Stimulated activated CD8-positive, alpha-beta memory T cell treated with anti-CD3 and anti-CD28 coated beads, Interleukin-4, amount 100 ng/mL, for 24 hours (primary cell): ENCODE results near the gene CCDC85C.

ENCODE experiments used
- DNase-seq: peaks from one replicate; pipeline ENCODE4 v3.0.0-alpha.2; 2020; ENCODE audit warnings: low read depth

CCDC85C gene

GRCh38 chr14:99589651-99590530 lies 14.1 kb downstream of the CCDC85C start:
- no peak for DNase-seq

DNA sequence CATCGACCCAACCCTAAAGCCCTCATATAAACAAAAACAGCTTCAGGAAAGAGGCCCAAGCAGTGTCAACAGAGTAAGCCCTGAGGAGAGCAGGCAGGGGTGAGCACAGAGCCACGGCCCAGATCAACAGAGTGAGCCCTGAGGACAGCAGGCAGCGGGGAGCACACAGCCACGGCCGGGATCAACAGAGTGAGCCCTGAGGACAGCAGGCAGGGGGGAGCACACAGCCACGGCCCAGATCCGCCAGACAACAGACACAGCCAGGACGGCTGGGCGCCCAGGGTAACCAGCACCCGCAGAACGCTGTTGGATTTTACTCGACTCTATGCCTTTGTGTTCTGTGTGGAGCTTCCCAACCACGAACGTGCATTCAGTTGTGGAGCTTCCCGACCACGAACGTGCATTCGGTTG lies 15.0 kb downstream of the CCDC85C start:
- DNase-seq = no peak

GRCh38 chr14:99587460-99588278 lies 16.3 kb downstream of the CCDC85C start:
- DNase-seq = no peak

DNA sequence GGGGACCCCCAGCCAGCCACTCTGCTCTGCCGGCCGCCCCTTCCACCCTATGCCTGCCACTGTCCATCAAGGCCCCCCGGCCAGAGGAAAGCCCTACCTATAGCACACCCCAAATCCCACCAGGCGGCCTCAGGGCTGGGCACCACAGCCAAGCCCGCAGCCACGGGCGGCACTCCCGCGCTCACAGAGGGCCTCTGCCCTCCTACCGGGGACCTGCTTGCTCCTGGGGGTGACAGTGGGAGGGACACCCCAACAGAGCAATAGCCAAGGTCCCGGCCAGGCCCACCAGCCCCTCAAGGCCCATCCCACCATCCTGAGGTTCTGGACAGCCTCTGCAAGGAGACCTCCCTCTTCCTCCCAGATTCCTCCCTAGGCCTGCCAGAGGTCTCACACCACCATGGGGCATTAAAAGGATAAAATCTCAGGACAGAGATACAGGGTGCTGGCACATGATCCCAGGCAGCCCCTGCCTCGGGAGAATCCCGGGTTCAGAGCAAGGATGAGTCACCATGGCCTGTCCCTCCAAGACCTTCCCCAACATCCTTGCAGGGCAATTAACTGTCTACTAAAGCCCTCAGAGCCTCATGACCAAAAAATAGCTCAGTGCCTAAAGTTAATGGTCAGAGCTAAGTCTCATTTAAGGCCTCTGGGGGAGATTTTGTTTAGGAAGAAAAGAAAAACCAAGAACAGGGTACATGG lies 17.1 kb downstream of the CCDC85C start:
- no peak for DNase-seq

DNA sequence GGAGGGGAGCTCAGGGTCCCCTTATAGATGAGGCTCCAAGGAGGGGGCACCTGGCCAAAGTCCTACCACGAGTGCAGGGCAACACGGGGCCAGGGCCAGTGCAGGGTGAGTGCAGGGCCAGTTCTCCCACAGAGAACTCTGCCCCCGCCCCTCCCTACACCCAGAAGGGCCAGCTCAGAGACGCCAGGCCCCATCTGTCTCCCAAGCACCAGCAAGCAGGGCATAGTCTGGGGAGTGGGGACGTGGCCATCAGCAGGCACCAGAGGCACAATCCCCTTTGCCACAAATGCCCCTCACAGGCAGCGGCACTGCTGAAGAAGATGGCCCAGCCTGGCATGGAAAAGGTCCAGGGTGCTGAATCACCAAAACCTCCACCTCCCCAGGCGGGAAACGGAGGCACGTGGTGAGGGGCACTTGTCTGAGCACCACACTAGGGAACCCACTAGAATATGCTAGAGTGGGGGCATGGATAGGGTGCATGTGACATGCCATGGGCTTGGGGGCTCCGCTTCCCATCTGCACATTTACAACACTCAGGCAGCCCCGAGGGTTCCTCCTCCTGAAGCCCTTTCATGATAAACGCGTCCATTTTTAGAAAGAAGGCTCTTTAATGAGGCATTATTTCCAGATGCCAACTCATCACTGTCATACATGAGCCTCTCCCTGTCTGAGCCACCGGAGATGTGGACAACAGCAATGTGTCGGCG lies 17.8 kb downstream of the CCDC85C start:
- DNase-seq = no peak

DNA sequence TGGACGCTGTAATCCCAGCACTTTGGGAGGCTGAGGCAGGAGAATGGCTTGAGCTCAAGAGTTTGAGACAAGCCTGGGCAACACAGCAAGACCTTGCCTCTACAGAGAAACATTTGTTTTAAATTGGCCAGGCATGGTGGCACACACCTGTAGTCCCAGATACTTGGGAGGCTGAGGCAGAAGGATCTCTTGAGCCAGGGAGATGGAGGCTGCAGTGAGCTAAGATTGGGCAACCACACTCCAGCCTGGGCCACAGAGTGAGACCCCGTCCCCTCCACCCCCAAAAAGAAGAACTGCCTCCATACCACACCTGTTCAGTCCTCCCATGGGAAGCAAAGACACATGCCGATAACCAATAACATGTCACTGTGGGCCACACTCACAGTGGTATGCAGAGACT lies 19.2 kb downstream of the CCDC85C start:
- DNase-seq = no peak

DNA sequence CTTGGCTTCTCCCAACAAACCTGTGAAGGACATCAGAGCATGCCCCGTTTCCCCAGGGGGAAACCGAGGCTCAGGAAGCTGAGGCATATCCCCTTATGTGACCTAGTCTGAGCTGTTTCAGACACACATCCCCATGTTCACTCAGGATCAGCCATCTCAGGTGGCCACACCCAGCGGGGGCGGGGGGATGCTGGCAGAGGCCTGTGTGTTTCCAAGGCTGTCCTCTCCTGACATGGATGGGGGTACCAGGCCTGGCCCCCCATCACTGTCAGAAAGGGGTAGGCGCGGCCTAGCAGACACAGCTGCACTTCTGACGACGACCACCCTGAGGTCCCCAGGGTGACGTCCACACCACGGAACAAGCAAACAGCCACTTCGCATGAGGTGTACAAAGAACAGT lies 22.1 kb downstream of the CCDC85C start:
- DNase-seq = no peak

DNA sequence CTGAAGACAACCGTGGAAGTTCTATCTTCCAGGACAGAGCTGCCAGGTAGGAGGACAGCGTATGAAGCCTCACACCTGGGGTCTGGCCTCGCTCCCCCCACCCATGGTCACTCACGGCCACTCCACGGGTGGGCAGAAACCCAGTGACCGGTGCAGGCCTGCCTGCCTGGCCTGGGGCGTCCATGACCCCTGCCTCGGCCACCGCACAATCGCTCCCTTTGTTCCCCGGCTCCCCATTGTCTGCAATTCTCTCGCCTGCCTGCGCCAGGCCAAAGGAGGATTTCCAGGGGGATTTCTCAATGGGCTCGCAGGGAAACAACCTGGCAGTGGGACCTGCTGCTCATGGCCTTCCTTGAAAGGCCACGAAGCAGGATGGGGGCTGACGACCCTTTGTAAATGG lies 22.6 kb downstream of the CCDC85C start:
- DNase-seq = no peak

GRCh38 chr14:99579903-99580571 lies 24.0 kb downstream of the CCDC85C start:
- no peak for DNase-seq

- DNase-seq = no peak
Observed at GRCh38 chr14:99579120-99579836, 24.7 kb downstream of the CCDC85C start.

GRCh38 chr14:99578541-99579101 lies 25.4 kb downstream of the CCDC85C start:
- DNase-seq = no peak

DNA sequence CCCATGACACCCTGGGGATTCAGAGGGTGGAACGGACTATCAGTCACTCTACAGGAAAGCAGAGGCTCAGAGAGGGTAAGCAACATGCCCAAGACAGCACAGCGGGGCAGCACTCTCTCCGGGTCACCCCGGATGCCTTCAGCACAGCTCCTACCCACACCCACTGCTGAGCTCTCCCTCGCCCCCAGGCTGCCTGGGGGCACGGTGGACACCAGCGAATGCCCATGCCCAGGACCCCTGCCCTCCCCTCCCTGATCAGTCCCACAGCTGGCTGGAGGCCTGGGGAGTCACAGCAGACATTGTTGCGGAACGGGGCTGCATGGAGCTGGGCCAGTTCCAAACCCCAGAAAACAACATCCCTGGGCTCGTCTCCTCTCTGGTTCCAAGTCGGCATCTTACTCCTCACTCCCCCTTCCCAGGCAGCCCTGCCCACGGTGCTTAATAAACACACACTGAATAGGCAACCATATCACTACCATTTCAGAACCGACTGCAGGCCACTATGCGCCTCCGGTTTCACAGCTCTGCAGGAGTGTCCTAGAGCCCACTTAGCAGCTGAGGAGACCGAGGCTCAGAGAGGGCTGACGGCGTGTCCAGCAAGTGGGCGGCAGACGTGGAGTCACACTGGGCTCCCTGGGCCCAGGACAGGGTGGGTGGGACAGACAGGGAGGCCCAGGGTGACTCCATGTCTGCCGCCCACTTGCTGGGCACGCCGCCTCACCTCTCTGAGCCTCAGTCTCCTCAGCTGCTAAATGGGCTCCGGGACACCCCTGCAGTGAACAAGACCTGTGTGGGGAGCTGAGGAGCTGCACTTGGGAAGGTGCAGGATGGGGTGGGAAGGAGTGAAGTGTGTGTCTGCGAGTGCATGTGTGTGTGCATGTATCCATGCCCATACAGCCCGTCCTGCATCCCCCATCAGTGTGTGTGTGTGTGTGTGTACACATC lies 27.0 kb downstream of the CCDC85C start:
- no peak for DNase-seq

GRCh38 chr14:99576304-99576703 lies 27.7 kb downstream of the CCDC85C start:
- DNase-seq = no peak

DNA sequence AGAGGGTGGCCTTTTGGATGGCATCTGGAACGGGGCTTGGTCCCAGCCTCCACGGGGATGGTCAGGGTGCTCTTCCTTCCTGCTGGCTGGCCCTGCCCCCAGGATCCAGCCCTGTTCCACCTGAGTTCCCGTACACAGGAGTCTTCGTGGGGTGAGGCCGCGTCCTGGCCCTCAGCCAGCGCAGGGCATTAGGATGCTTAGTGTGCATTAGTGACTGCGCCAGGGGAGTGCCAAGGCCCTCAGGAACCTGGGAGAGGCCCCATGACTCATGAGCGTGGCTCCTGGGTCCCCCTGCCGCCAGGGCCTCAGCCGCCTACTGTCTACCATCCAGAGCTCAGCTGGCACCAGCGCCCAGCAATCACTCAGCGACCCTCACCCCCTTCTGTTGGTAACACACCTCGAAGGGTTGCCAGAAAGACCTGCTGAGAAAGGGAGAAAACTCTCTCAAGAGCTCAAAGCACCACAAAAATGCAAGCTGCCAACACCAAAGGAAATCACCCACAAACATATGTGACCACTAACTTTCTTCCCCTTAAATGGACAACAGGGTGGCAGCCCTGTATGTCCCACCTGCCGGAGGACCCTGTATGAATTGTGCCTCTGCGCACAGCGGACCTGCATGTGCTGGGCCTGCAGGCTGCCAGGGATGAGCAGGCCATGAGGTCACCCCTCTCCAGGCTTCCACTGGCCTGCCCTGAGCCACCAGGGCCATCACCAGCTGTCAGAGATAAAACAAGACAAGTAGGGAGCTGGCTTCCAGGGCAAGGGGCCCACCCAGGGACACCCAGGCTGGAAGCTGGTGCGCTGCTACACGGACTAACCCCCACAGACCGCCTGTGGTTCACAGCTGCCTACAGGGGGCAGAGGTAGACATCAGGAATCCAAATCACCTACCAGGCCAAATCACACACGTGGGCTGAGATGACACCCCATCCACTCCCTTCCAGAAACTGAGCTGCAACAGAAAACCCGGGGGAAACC lies 28.7 kb downstream of the CCDC85C start:
- no peak for DNase-seq

DNA sequence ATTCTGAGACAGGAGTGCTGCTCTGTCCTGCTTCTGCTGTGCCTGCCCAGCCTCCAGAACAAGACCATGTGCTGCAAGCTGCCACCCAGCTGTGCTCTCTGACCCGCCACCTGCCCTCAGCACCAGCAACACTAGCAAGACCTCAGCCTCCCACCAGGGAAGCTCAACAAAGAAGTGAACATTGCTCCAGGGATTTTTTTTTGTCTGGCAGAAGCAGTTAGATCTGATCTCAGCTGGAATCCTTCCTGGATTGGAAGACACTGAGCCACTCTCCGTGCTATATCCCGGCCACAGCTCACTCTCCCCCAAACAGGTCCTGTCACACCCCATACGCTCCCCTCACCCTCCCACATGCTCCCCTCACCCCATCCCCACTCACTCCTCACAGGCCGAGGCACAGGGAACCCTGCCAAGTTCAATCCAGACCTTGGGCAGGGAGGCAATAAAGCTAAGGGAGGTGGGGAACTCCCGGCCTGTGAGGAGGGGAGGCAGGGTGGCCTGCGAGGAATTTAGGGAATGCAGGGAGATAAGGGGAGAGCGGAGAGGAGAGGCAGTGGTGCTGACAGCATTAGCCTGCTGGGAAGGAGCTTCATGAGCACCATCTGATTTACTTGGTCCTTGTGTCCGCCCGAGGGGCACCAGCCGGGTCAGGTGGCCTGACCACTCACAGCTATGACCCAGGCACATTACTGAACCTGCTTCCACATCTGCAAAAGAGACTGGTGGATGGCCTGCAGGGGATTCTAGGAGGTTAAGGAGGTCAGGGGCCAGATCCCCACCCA lies 29.7 kb downstream of the CCDC85C start:
- DNase-seq = no peak

DNA sequence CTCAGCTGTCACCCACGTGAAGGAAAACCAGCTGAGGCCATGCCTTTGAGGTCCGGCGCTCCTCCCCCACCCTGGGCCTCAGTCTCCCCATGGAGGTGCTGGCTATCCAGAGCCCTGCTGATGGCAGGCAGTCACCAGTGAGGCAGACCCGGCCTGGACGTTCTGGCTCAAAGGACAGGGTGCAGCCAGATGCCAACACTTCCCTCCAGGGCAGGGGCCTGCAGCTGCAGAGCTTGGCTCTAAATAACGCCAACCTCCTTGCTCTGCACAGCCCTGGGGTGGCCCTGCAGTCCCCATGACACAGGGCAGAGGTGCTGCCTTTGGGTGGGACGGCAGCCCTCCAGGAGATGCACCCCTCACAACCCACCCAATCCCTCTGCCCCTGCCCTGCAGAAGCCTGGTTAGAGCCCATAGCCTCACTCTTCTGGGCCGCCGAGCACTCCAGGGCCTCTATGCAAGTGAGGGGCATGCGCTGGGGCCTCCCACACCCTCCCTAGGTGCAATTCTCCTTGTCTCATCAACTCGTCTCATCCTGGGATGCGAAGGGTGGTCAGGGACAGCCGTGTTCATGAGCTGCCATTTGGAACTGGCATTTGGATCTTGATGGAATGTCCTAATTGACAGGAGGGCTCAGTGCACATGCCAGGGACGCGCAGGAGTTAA lies 30.4 kb downstream of the CCDC85C start:
- DNase-seq = no peak

DNA sequence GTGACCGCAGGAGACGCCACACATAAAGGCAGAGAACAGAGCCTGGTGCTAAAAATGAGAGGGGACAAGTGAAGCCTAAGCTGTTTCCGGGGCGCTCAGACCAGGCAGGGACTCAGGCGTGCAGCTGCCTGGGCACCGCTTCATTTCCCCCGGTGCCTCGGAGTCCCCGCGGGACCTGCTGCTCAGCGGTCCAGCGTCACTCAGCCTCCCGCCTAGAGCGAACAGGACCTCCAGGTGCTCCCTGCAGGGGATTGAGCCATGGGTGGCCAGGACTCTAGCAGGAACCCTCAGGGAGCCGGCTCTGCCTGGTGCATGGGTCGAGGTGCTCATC lies 31.0 kb downstream of the CCDC85C start:
- DNase-seq = no peak
